HG03442 (cell line): Measurements from ENCODE around the gene URM1.
"Not testable (repeated sequence)": the region's sequence is repeated elsewhere in the genome, so short reads cannot be mapped to it uniquely, and the experiment has no call there.

Experiments used
- ATAC-seq: cut with Tn5 transposase; IDR thresholded peaks from one replicate; pipeline ENCODE4 v1.9.1; 2021; ENCODE audit warnings: mild to moderate bottlenecking, moderate library complexity; ENCODE audit not compliant: unreplicated experiment

Gene URM1

GRCh38 chr9:128370752-128371629 is at the start of gene URM1:
Gene URM1 (plus strand): TSS chr9:128371374. CDS start chr9:128371381, 7 bp downstream.
- peak; percentile 83 for ATAC-seq

DNA sequence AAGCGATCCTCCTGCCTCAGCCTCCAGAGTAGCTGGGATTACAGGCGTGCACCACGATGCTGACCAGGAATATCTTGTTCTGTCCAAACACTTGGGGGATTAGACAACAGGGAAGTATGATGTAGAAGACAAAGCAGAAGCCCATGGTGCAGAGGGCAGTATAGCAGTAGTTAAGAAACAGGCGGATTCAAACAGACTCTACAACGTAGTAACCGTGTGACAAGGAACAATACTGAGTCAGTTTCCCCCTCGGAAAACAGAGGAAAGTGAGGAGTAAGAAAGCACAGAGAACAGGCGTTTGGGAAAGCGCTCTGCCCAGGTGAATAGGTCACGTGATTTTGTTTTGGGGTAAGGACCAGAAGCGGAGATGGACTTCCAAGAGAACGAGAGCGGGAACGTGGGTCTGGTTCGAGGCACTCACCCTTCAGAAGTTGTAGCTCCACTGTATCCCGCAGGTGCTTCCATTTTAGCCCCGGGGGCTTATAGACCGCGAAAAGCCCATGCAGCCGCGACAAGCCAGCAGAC is 49.2 kb upstream of the URM1 start:
- peak; percentile 3 for ATAC-seq

- peak; percentile 73 for ATAC-seq
Observed at GRCh38 chr9:128322404-128323211, 48.6 kb upstream of the URM1 start, which contains the start of the genes COQ4 and TRUB2. Gene COQ4 (plus strand): TSS chr9:128322839. CDS start chr9:128322859, 20 bp downstream. Gene TRUB2 (minus strand): TSS chr9:128322447. CDS start chr9:128322408, 39 bp downstream.

DNA sequence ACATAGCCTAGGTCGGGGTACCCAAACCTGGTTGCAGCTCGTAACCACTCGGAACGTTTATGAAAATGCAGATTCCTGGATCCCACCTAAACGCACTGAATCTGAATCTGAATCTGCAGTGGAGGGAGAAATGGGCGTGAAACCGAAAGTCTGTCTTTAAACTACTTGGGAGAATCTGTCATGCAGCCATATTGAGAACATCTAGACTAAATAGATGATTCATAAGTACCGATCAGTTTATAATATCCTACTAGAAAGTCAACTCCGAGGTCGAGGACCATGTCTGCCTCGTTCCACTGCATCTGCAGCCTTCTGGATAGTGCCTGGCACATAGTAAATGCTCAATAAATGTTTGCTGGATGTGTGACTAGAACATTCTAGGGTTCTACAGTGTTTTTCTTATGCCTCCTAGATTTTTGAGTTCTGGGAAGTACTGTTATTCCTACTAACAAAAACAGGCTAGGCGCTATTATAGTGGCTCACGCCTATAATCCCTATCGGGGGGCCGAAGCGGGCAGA is 47.9 kb upstream of the URM1 start:
- no peak for ATAC-seq

GRCh38 chr9:128323791-128324190 is 47.4 kb upstream of the URM1 start:
- no peak for ATAC-seq

- ATAC-seq = no peak
Observed at GRCh38 chr9:128324401-128324800, 46.8 kb upstream of the URM1 start.

DNA sequence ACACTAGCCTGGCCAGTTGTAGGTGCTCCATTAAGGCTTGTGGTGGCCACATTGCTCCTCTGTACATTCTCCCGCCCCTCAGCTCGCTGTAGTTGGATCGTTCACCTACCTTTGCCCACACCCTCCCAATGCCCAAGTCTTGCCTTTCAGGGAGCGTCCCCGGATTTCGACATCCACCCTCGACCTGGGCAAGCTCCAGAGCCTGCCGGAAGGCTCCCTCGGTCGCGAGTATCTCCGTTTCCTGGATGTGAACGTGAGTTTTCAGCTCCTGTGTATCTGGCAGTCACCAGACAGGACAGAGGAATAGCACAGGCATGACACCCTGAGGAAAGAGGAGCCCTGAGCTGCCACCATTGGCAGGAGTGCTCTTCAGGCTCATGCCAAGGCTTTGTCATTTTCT is 45.5 kb upstream of the URM1 start:
- ATAC-seq = no peak

DNA sequence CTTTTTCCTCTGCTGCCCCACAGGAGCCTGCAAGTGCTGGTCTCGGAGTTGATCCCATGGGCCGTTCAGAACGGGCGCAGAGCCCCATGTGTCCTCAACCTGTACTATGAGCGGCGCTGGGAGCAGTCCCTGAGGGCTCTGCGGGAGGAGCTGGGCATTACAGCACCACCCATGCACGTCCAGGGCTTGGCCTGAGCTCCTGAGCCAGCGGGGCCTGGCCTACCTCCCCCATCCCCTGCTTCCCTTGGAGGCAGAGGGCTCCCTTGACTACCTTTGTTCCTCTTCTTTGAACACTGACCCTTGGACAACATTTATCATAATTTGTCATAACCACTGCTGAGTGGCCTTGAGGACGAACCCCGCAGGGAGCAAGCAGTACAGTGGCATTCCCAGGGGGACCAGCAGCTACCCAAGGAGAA is 37.7 kb upstream of the URM1 start:
- ATAC-seq = no peak

GRCh38 chr9:128335161-128335560 is 36.0 kb upstream of the URM1 start:
- ATAC-seq = no peak

GRCh38 chr9:128335914-128336313 is 35.3 kb upstream of the URM1 start:
- no peak for ATAC-seq

DNA sequence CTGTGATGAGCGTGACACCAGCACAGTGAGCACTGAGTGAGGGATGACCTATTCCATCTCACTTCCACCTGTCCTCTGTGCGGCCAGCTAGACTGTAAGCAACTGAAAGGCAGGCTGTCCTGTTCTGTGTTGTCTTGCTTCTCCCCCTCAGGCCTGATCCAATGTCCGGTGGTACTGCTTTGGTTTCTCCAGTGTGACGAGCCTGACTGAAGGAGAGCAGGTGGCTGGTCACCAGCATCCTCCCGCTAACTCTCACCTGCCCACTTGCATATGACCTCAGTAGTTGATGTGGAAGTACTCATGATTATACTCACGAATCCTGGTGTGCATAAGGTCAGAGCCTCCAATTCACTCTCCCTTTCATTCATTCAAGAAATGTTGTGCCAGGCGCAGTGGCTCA is 33.2 kb upstream of the URM1 start:
- no peak for ATAC-seq

GRCh38 chr9:128338852-128339614 is 32.1 kb upstream of the URM1 start:
- not testable (repeated sequence) for ATAC-seq

GRCh38 chr9:128339761-128340690 is 31.1 kb upstream of the URM1 start, which contains the start of gene SLC27A4:
Gene SLC27A4 (plus strand): TSS chr9:128340527. CDS start chr9:128343133, 2,606 bp downstream.
- ATAC-seq = peak; percentile 69

- peak; percentile 33 for ATAC-seq
Observed at GRCh38 chr9:128340691-128341434, 30.3 kb upstream of the URM1 start.

GRCh38 chr9:128341435-128341849 is 29.7 kb upstream of the URM1 start:
- ATAC-seq = no peak

- ATAC-seq = no peak
Observed at GRCh38 chr9:128342971-128343680, 28.0 kb upstream of the URM1 start.

- ATAC-seq = no peak
Observed at GRCh38 chr9:128343855-128344254, 27.3 kb upstream of the URM1 start.
